GM19240 (cell line): ENCODE data around the gene PRRG2.

Experiments used
- DNase-seq: peaks from one replicate; pipeline ENCODE4 v3.0.0; 2011; ENCODE audit warnings: low spot score; ENCODE audit not compliant: insufficient read length

PRRG2 gene

DNA sequence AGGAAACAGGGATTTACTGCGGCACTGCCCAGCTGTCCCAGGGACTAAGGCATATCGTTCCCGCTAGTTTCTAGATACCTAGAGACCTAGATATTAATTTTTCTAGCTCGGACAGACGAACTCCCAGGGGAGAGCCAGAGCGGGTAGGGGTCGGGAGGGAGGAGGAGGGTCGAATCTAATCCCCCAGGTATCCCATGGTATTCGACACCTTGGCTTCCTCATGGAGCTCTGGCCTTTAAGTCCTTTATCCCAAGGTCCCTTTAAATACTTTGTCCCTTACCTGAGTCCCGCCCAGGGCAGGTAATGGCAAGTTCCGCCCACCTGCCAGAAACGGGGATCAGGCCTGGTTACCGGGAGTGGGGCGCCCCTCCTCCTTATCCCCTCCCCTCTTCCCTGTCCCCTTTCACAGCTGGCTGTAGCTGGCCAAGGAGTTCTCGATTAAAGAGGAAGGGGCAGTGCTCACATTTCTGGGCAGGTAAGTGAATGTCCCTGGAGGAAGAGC is at the start of gene PRRG2:
PRRG2 (plus strand) TSS at position 310 of the 502 bp plus-strand sequence. CDS start 1,904 bp downstream, outside the sequence.
- DNase-seq = no peak

DNA sequence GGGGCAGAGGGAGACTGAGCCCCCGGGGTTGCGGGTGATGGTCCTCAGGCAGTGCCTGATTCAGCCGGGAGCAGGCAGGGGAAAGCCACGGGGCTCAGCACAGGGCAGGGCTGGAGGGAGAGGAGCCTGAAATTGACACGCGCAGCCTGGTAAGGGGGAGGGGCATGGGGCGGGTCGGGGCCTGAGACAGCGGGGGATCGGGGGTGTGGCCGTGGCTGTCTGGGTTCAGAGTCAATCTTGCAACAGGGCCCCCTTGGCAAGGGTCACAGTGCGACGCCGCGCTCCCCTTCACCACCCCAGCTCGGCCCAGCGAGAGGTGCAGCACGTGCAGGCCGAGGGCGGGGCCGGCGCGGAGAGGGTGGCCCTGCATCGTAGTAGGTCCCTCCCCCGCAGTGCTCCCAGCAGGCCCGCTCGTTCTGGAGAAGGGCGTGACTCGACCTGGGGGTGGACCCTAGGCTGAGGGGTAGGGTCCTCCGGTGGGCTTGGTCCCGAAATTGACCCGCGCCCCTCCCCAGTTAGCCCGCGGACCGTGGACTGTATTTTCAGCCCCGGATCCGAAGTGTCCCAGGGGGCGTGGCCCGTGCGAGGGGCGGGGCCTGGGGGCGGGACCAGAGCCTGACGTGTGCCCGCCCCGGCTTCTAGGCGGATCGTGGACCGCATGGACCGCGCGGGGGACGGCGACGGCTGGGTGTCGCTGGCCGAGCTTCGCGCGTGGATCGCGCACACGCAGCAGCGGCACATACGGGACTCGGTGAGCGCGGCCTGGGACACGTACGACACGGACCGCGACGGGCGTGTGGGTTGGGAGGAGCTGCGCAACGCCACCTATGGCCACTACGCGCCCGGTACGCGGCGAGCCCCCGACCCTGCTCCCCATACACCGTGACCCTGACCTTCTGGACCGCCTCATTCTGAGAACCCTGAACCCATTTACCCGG is 47.3 kb upstream of the PRRG2 start:
- DNase-seq = peak; percentile 55

DNA sequence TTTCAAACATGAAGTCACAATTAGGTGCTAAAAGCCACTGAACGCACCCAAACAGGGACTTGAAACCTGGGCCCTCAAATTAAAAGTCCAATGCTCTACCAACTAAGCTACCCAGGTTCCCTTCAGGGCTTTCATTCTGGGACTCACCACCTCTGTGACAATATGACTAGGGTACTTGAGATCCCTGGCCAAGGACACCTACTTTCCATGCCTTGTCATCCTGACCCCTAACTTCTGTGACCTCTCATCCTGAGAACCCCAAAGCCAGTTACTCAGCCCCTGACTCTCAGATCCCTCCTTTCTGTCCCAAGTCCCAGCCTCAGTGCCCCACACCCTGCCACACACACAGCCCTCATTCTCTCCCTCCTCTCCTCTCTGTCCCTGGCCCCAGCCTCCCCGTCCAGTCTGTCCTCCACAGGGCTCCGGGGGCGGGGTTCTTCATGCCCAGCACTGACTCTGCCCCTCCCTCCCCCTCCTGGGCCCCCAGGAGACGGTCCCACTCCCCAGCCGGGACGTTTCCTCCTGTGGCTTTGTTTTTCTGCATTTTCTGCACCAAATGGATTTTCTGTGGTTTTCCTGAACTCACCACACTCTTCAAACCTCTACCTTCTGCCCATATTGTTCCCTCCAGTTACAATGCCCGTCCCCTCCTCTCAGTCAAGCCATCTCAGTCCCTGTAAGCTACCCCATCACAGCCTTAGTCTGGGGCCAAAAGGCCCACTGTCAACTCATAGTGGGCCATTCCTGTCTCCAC is 46.3 kb upstream of the PRRG2 start:
- no peak for DNase-seq

DNA sequence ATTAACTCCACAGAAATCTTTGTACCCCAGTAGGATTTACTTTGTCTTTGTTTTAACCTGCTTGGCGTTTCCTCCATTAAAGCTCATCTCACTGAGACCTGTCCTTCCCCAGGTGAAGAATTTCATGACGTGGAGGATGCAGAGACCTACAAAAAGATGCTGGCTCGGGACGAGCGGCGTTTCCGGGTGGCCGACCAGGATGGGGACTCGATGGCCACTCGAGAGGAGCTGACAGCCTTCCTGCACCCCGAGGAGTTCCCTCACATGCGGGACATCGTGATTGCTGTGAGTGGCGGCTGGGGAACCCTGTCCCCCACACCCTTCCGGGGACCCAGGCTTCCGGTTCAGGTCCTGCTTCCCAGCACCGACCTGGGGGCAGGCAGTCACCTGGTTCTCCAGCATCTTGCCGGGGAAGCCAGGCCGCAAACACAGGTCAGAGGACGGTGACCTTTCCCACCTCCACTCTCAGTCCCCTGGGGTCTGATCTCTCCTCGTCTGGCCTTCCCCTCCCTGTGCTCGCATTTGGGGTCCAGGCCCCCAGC is 44.1 kb upstream of the PRRG2 start:
- no peak for DNase-seq

DNA sequence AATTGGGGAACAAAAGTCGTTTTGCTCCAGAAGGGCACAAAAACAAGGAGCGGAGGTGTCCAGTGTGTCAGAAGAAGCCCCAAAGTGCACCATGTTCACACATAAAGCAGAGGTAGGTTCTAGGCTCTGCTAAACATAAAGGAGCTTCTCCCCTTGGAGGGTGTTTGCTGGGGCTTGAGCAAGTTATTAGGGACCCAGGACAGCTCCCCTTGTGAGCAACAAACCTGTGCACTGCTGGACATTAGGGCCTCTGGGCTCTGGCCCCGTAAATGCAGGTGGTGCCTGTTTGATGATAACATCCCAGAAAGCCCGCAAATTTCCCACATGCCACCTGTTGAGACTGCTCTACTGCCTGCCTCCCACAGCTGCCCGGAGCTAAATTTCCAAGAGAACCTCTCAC is 42.5 kb upstream of the PRRG2 start:
- no peak for DNase-seq

DNA sequence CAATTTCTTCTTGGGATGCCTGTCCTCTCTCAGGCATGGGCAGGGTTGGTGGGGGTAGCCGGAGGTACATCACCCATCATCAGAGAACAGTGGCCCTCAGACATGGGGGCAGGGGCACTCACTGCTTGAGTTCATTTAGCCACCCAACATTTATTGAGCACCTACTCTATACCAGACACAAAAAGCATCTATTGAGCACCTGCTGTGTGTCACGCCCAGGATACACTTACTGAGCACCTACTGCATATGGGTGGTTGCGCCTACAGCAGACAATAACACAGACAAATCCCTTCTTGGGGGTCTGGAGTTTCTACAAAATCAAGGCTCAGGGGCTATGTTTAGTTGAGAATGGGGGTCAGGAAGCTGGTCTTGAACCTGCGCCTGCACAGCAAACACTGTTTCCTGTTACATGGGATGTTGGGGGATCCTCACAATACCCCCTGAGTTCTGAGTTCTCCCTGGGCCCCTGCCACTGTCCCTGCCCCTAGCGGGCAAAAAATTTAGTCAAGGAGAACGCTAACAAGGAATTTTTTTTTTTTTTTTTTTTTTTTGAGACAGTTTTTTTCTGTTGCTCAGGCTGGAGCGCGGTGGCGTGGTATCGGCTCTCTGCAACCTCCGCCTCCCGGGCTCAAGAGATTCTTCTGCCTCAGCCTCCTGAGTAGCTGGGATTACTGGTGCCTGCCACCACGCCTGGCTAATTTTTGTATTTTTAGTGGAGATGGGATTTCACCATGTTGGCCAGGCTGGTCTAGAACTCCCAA is 41.7 kb upstream of the PRRG2 start:
- no peak for DNase-seq

DNA sequence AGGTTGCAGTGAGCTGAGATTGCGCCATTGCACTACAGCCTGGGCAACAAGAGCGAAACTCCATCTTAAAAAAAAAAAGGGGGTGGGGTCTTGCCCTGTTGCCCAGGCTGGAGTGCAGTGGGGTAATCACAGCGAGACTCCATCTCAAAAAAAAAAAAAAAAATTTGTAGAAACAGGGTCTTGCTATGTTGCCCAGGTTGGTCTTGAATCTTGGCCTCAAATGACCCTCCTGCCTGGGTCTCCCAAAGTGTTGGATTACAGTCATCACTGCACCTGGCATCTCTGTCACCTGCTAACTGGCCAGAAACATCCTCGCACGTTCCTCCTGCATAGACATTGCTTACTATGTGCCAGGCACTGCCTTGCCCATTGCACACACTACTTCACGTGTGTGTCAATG is 39.2 kb upstream of the PRRG2 start:
- DNase-seq = no peak

DNA sequence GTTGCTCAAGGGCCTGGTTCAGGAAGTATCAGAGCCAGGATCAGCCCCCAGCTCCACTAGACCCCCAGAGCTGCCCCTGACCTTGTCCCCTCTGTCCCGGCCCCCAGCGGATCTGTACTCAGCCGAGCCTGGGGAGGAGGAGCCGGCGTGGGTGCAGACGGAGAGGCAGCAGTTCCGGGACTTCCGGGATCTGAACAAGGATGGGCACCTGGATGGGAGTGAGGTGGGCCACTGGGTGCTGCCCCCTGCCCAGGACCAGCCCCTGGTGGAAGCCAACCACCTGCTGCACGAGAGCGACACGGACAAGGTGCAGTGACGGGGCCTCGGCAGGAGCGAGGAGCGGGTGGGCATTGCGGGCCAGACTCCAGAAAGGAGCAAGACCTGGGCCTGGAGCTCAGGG is 38.7 kb upstream of the PRRG2 start:
- DNase-seq = no peak

DNA sequence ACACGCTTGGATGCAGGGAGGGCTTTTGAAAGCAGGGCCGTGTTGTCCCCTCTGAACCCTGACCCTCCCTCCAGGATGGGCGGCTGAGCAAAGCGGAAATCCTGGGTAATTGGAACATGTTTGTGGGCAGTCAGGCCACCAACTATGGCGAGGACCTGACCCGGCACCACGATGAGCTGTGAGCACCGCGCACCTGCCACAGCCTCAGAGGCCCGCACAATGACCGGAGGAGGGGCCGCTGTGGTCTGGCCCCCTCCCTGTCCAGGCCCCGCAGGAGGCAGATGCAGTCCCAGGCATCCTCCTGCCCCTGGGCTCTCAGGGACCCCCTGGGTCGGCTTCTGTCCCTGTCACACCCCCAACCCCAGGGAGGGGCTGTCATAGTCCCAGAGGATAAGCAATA is 38.1 kb upstream of the PRRG2 start:
- no peak for DNase-seq

DNA sequence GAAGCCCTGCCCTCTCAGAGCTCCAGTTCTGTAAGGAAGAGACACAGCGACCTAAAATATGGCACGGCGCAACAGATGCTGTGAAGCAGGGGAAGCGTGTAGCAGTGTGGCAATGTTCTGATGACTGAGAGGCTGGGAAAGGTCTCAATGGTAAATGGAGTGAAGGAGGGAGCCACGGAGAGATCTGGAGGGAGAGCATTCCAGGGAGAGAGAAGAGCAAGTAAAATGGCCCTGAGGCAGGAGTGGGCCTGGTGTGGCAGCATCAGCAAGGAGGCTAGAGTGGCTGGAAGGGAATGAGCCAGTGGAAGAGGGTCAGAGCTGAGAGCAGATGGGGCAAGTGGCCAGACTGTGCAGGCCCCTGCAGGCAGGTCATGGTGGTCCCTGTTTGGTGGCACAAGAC is 37.0 kb upstream of the PRRG2 start:
- no peak for DNase-seq

DNA sequence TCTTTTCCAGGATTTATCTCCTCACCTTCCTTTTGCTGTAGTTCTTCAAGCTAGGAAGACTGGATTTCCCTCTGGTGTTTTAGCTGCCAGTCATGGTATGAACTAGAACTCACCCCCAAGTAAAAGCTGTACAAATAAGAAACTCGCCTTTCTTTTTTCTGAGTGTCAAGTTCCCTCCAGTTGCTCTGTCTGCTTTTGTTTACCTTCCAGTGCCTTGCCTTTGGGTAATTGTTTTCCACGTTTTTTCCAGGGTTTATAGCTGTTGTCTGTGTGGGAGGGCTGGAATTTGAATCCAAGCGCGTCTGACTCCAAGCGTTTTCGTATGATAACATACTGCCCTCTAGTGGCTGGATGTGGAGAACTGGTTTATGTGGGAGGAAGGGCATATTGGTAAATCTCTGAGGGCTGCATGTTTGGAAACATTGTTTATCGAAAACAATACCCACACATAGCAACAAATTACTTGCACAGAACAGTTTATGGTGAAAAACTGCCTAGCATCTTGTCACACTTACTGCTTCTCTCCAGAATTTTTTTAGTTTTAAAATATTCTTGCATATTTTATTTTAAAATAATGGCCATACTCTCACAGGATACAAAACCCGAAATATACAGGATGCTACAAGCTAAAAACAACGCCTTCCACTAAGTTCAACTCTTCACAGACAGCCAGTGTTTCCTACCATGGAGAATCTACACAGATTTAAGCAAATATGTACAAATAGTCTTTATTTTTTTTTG is 34.1 kb upstream of the PRRG2 start:
- peak; percentile 78 for DNase-seq

DNA sequence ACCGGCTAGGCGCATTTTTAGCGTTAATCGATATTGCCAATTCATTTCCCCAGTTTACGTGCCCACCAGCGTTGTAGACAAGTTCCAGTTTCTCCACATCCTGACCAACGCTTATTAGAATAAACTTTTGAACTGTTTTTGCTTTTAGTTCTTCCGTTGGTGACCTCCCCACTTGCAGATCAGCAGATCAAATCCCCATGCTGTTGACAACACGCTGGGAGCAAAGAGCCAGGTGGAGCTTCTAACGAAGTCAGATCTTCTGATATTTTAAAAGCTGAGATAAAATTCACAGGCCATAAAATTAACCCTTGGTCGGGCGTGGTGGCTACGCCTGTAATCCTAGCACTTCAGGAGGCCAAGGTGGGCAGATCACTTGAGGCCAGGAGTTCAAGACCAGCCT is 32.1 kb upstream of the PRRG2 start:
- DNase-seq = no peak

DNA sequence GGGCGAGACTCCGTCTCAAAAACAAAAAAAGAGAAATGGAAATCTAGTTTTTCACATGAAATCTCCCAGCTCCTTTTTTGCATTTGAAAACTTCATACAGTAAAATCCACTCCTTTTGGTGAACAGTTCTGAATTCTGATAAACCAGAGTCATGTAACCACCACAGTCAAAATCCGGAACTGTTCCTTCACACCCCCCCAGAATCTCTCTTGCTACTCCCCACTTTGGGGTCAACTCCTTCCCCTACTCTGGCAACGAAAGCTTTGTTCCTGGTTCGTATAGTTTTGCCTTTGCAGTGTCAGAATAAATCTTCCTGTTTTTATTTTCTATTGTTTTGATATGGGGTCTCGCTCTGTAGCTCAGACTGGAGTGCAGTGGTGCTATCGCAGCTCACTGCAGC is 29.6 kb upstream of the PRRG2 start:
- DNase-seq = no peak

DNA sequence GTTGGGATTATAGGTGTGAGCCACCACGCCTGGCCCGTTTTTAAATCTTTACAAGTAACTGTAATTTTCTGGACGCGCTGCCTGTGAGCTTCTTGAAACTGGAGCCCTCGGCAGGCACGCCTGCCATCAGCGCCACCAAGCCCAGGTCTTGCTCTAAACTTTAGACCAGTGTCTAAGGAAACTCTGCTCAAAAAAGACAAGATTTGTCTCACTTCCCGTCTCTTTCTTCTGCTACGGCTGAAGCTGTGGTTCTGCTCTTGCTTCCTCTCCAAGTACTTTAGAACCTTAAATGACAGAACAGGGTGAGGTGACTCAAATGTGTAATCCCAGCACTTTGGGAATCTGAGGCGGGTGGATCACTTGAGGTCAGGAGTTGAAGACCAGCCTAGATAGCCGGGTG is 28.4 kb upstream of the PRRG2 start:
- no peak for DNase-seq

DNA sequence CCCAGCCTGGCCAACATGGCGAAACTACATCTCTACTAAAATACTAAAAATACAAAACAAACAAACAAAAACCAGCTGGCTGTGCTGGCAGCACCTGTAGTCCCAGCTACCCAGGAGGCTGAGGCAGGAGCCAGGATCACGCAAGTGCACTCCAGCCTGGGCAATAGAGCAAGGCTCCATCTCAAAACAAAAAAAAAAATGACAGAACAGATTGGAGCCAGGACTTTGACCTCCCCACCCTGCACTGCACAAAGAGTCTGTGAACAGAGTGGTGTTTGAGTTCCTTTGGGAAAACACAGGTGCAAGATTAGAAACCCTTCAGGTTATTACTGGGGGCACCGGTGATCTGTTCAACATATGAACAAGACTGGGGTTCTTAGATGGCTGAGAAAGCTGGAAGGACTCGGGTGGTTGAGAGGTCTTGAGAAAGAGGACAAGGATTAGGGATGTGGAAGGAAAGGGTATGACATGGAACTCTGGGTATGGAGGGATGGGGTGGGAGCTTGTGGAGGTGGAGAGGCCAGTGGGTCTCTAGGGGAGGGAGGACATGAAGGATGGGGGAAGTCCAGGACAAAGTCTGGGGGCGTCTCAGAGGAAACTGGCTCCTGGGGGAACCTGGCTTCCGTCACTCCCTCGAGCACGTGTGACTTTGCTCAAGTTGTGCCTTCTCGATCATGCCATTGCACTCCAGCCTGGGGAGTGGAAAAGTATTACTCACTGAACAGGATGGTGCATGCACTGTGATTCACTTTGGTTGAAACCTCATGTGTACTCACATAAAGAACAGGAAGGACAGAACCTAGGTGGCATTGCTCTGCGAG is 27.5 kb upstream of the PRRG2 start:
- DNase-seq = no peak

DNA sequence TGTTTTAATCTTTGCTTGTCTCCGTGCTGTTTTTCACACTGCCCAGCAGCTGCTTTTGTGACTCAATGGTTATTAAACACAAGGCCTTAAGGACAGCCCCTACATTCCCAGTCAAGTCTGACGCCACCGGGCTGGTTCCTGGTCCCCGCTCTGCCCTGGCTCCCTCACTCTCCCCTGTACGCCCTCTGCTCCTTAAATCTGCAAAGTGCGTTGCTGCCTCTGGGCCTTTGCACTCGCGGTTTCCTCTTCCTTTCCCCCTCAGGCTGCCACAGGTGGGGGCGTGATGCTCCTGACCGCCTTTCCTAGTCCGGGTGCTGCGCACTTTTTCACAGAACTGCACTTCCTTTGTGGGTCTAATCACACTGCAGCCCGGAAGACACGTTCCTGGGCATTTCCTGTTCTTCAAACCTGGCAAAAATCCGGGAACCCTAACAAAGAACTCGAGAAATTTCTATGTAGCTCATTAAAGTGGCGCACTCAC is 26.4 kb upstream of the PRRG2 start:
- no peak for DNase-seq

DNA sequence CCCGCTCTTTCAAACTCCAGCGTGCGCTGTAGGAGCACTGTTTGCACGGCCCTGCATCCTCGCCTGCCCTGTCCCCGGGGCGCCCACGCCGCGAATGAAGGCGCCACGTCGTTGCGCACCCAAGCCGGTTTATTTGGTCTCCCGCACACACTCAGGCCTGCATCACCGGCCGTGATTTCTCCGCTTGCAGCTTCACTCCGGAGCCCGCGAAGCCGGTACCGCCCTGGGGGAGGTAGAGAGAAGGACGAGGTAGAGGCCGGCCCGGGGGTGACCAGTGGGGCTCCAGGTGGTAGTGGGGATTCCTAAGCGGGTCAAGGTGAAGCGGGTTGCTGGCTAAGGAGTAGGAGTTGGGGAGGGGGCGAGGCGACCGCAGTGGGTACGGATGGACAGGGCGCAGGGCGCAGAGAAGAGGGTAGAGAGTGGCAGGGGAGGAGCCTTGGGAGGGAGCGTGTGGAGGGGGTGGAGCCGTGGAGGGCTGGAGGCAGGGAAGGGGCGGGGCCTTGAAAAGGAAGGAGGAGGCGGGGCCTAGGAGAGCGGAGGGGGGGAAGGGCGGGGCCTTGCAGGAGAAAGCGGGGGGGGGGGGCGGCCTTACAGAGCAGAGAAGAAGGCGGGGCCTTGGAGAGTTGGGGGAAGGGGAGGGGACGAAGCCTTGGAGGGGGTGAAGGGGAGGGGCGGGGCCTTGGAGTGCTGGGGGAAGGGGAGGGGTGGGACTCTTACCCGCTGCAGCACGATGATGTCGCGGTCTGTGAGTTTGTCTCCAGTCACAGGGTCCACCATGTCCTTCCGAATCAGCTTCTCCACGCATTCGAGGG is 25.3 kb upstream of the PRRG2 start:
- no peak for DNase-seq
